GM12878 (cell line): Measurements from ENCODE around the gene LMF1. TPM values are rescaled to one million over a fixed set of nuclear protein-coding genes. Genes with fewer than 3 reads are reported as not detected.

ENCODE experiments used
- ATAC-seq: fragments of 200-7000 bp; cut with Tn5 transposase; 3 replicates; pipeline ENCODE4 v1.9.1; 2020; ENCODE audit warnings: mild to moderate bottlenecking, moderate library complexity
- BruUV-seq: library from RNA; stranded (reverse); fragments of 400-500 nt; replicated peaks from 2 replicates; lab custom pipeline; 2021; lab: Mats Ljungman, UMichigan
- CTCF ChIA-PET: fragments of 300-600 bp; sonication (Branson Sonifier 250); formaldehyde crosslinking; extraction: SDS; loops from one replicate; lab custom pipeline; 2021; ENCODE audit warnings: inconsistent platforms; lab: Yijun Ruan, JAX
- POLR2A ChIA-PET: fragments of 350-600 bp; formaldehyde crosslinking; extraction: SDS; loops from one replicate; lab custom pipeline; 2021; ENCODE audit warnings: inconsistent platforms; lab: Charles Lee
- RAD21 ChIA-PET: fragments of 300-600 bp; sonication (Branson Sonifier 250); formaldehyde crosslinking; loops from one replicate; lab custom pipeline; 2023; ENCODE audit warnings: antibody characterized with exemption; ENCODE audit not compliant: unreplicated experiment; lab: Charles Lee
- SMC1A ChIA-PET: fragments of 300-600 bp; sonication (Branson Sonifier 250); formaldehyde crosslinking; loops from one replicate; lab custom pipeline; 2023; ENCODE audit not compliant: unreplicated experiment, uncharacterized antibody; lab: Charles Lee
- DNase-seq: peaks from one replicate; pipeline ENCODE4 v3.0.0-alpha.2; 2011; ENCODE audit warnings: low read depth, low spot score
- FAIRE-seq: peaks from 3 replicates; lab custom pipeline; 2011; peaks lifted over from hg19 to GRCh38; lab: Jason Lieb, UNC
- H2AFZ ChIP-seq: 2 replicates; pipeline ENCODE4 v1.6.0; 2011; ENCODE audit warnings: low read depth, low read length, control low read depth; ENCODE audit not compliant: control insufficient read depth
- H3K27ac ChIP-seq: 2 replicates; pipeline ENCODE4 v1.5.1; 2011; ENCODE audit warnings: control low read depth; ENCODE audit not compliant: control insufficient read depth, insufficient read depth
- H3K27me3 ChIP-seq, 2 experiments: replicated peaks in 1 of 2; 2 replicates each; pipeline versions ENCODE4 v1.6.0 to v1.6.1; 2011; ENCODE audit warnings: low read length in 1 of 2; ENCODE audit not compliant: control insufficient read depth in 2 of 2, insufficient read depth in 2 of 2
- H3K36me3 ChIP-seq, 2 experiments: 2 replicates each; pipeline ENCODE4 v1.5.1; 2011; ENCODE audit warnings: low read length in 1 of 2; ENCODE audit not compliant: control insufficient read depth in 2 of 2, insufficient read depth in 2 of 2
- H3K4me1 ChIP-seq: 2 replicates; pipeline ENCODE4 v1.6.1; 2011; ENCODE audit warnings: mild to moderate bottlenecking, low read length, moderate library complexity, mixed read lengths; ENCODE audit not compliant: control insufficient read depth, insufficient read depth
- H3K4me2 ChIP-seq: 2 replicates; pipeline ENCODE4 v1.6.0; 2011; ENCODE audit warnings: control low read depth; ENCODE audit not compliant: control insufficient read depth, insufficient read depth
- H3K4me3 ChIP-seq: fragments of 200-600 bp; sonication (generic); 2 replicates; pipeline ENCODE4 v1.5.1; 2016
- H3K79me2 ChIP-seq: 2 replicates; pipeline ENCODE4 v1.6.0; 2011; ENCODE audit warnings: low read length; ENCODE audit not compliant: control insufficient read depth, insufficient read depth
- H3K9ac ChIP-seq: 2 replicates; pipeline ENCODE4 v1.8.0; 2011; ENCODE audit warnings: low read length, control low read depth, mixed read lengths; ENCODE audit not compliant: control insufficient read depth, insufficient read depth
- H3K9me3 ChIP-seq: replicated peaks from 3 replicates; pipeline ENCODE4 v1.5.1; 2011; ENCODE audit warnings: mild to moderate bottlenecking, low read length; ENCODE audit not compliant: control insufficient read depth, insufficient read depth
- H4K20me1 ChIP-seq: 2 replicates; pipeline ENCODE4 v1.6.0; 2011; ENCODE audit not compliant: control insufficient read depth, insufficient read depth
- CEBPZ ChIP-seq: fragments of 150-350 bp; IDR thresholded peaks from 2 replicates; pipeline ENCODE4 v1.6.1; 2016; ENCODE audit warnings: low read depth, low read length
- MTA3 ChIP-seq: IDR thresholded peaks from 2 replicates; pipeline ENCODE4 v1.6.1; 2012; ENCODE audit warnings: low read length, inconsistent platforms, borderline replicate concordance
- PAX5 ChIP-seq: IDR thresholded peaks from 2 replicates; pipeline ENCODE4 v1.6.1; 2011; ENCODE audit warnings: low read depth, low read length, borderline replicate concordance
- RAD21 ChIP-seq: IDR thresholded peaks from 2 replicates; pipeline ENCODE4 v1.6.1; 2011; ENCODE audit warnings: mild to moderate bottlenecking, low read depth, low read length, moderate library complexity; ENCODE audit not compliant: insufficient read depth
- SRF ChIP-seq, 2 experiments: IDR thresholded peaks; 2 replicates each; pipeline ENCODE4 v1.6.1; 2011; ENCODE audit warnings: low read depth in 2 of 2, low read length in 2 of 2, mild to moderate bottlenecking in 1 of 2, moderate library complexity in 1 of 2
- ZNF592 ChIP-seq: fragments of 450-650 bp; IDR thresholded peaks from 2 replicates; pipeline ENCODE4 v1.6.1; 2017; ENCODE audit warnings: mild to moderate bottlenecking, moderate library complexity
- WGBS: methylation state at CpG from one replicate; pipeline ENCODE4 v1.1.6; 2016; ENCODE audit warnings: low lambda C conversion rate; ENCODE audit not compliant: insufficient replicate concordance, insufficient coverage; ENCODE audit errors: missing lambda C conversion rate; 5-methylcytosine and 5-hydroxymethylcytosine counted together
- in situ Hi-C: fragments of 300-500 bp; cut with MboI; formaldehyde crosslinking; loops from 9 replicates; pipeline ENCODE4 v1.14.3; 2018; ENCODE audit warnings: mixed read lengths
- intact Hi-C: fragments of 100-400 bp; cut with micrococcal nuclease; formaldehyde crosslinking; loops from one replicate; pipeline ENCODE4 v1.14.2; 2022; ENCODE audit not compliant: unreplicated experiment
- polyA plus RNA-seq, 11 experiments: library from polyadenylated mRNA; depleted of rRNA in 4 of 11; unstranded in 6 of 11; stranded (reverse) in 5 of 11; fragments of >200 nt; fragmentation: Nextera tagmentation in 4 of 11; fragmentation: Illumina TruSeq in 1 of 11; extraction: Ambion mirVana in 4 of 11; extraction: Trizol in 1 of 11; gene quantifications; 1 replicate in 1 of 11; 2 replicates in 10 of 11; pipeline versions ENCODE4 v1.2.1 to v1.2.3, GENCODE V29; 2011 to 2016; ENCODE audit warnings: inconsistent platforms in 2 of 11, missing spikeins in 2 of 11, low read depth in 1 of 11
- total RNA-seq, 4 experiments: library from RNA; depleted of rRNA in 3 of 4; stranded (reverse); fragments of >200 nt in 3 of 4; fragmentation: Illumina TruSeq in 1 of 4; extraction: Trizol in 1 of 4; gene quantifications; 2 replicates each; pipeline versions ENCODE4 v1.2.1 to v1.2.3, GENCODE V29; 2013 to 2021

Gene LMF1
- total and polyA plus RNA-seq, 10 of the 15 experiments (the other 5 are each of a cell fraction or from before 2014, with no cell fraction given) = 0.18 to 3.2 (median 1.4) TPM; not detected in 1

- Histone ChIP-seq H3K79me2 (no peaks in the 10 kb centered on the region; the same call in 1 of the 2 replicates), H4K20me1 (no peaks in the 10 kb centered on the region), H3K4me2 (peak overlapping the region; percentile 49), H3K27me3 (no peaks in the 10 kb centered on the region; a peak in 1 of 4 replicates), H3K4me3 (no peak overlapping the region), H2AFZ (no peak overlapping the region), H3K9me3 (peaks cover 2% of the 10 kb centered on the region; the same call in 1 of the 3 replicates), H3K9ac (no peak overlapping the region), H3K27ac (no peak overlapping the region), H3K36me3 (no peaks in the 10 kb centered on the region), H3K4me1 (peaks cover 3% of the 10 kb centered on the region)
- in situ Hi-C loops = no loop called here
- ATAC-seq (no peak), DNase-seq (no peak), FAIRE-seq (no peak)
- TF ChIP-seq CEBPZ = no peak
- intact Hi-C loops = no loop called here
- ChIA-PET POLR2A (no interaction called here), RAD21 (no interaction called here), CTCF (no interaction called here), SMC1A (no interaction called here)
- WGBS = 66% methylated on average over 5 of the region's 5 CpGs
- BruUV-seq = no TSS peak
These were observed 760 bp upstream of the LMF1 start for GRCh38 chr16:971582-971905.

- intact Hi-C loops = no loop called here
- ATAC-seq (peak; percentile 62), DNase-seq (no peak), FAIRE-seq (no peak)
- Histone ChIP-seq H3K9me3 (peaks cover 2% of the 10 kb centered on the region; the same call in 1 of the 3 replicates), H3K4me3 (peak overlapping the region; percentile 86), H3K27ac (peak overlapping the region; percentile 62), H2AFZ (peak overlapping the region; percentile 65), H3K27me3 (no peaks in the 10 kb centered on the region; a peak in 1 of 4 replicates), H3K36me3 (no peaks in the 10 kb centered on the region), H3K4me1 (peaks cover 3% of the 10 kb centered on the region), H3K4me2 (peak overlapping the region; percentile 97), H3K79me2 (no peaks in the 10 kb centered on the region; the same call in 1 of the 2 replicates), H4K20me1 (no peaks in the 10 kb centered on the region), H3K9ac (peak overlapping the region; percentile 81)
- in situ Hi-C loops = no loop called here
- 2% methylated on average over 35 of the region's 42 CpGs for WGBS
- RAD21 ChIA-PET = no interaction called here
- POLR2A ChIA-PET = no interaction called here
- no TSS peak for BruUV-seq
- CTCF ChIA-PET = no interaction called here
- SMC1A ChIA-PET = no interaction called here
- TF ChIP-seq RAD21 = no peak
- no peak for TF ChIP-seq PAX5
- no peak for TF ChIP-seq ZNF592
- no peak for TF ChIP-seq MTA3
- TF ChIP-seq SRF (IDR thresholded peaks at IDR 0.05; ENCODE audit: low read depth in 2 of 2, low read length in 2 of 2) = no peak
These were observed 408 bp downstream of the LMF1 start for GRCh38 chr16:970386-970765.
